Vagina (tissue), 2 donors: ENCODE results near the gene ITPR1.

Experiments
- POLR2A ChIP-seq, 2 donors: fragments of 450-650 bp; IDR thresholded peaks; one replicate each; pipeline ENCODE4 v1.6.1; 2017; ENCODE audit warnings: antibody characterized with exemption in 2 of 2, mild to moderate bottlenecking in 2 of 2, moderate library complexity in 2 of 2
- POLR2AphosphoS5 ChIP-seq, 2 donors: sonication (generic); formaldehyde crosslinking; IDR thresholded peaks; one replicate each; pipeline ENCODE4 v1.9.0; 2017; ENCODE audit warnings: antibody characterized with exemption in 2 of 2, mild to moderate bottlenecking in 2 of 2, low read depth in 1 of 2; ENCODE audit not compliant: insufficient read depth in 1 of 2
- TF ChIP-seq, protein P1 (sequence below), 3 experiments: fragments of 450-650 bp in 2 of 3; fragments of 200-600 bp in 1 of 3; sonication (generic) in 1 of 3; IDR thresholded peaks; one replicate each; pipeline ENCODE4 v1.5.1; 2017 to 2019; ENCODE audit warnings: antibody characterized with exemption in 3 of 3, mild to moderate bottlenecking in 2 of 3, moderate library complexity in 2 of 3

DNA sequence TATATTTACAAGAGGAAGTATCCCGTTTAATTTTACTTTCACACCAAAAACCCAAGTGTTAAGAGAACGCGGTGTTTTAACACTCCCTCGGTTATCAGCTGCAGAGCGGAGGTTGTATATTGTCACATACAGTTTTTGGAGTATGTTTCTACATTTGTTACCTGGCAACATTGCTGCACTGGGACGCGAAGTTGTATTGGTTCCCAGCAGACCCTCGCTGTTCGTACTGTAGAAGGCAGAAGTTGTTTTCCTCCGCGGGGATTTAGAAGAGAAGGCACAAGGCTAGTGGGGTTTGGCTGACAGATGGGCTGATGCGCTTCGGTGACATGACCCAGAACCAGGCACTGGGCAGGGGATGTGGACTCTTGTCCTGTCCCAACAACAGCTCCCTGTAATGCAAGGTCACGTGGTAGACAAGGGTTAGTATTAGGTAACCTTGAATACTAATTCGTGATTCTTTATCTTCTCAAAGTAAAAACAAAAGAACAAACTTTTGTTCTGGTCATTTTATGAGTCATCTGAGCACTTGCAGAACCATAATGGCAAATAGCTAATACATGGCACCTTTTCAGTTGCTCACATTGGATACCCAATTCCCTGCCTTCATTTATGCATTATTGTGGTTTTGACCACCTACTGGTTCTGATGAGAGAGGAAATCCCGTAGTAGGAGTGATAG, 255.7 kb downstream of the ITPR1 start:
- TF ChIP-seq POLR2AphosphoS5 (IDR thresholded peaks at IDR 0.05; ENCODE audit: insufficient read depth in 1 of 2, low read depth in 1 of 2), result no peak
- TF ChIP-seq, protein P1, sequence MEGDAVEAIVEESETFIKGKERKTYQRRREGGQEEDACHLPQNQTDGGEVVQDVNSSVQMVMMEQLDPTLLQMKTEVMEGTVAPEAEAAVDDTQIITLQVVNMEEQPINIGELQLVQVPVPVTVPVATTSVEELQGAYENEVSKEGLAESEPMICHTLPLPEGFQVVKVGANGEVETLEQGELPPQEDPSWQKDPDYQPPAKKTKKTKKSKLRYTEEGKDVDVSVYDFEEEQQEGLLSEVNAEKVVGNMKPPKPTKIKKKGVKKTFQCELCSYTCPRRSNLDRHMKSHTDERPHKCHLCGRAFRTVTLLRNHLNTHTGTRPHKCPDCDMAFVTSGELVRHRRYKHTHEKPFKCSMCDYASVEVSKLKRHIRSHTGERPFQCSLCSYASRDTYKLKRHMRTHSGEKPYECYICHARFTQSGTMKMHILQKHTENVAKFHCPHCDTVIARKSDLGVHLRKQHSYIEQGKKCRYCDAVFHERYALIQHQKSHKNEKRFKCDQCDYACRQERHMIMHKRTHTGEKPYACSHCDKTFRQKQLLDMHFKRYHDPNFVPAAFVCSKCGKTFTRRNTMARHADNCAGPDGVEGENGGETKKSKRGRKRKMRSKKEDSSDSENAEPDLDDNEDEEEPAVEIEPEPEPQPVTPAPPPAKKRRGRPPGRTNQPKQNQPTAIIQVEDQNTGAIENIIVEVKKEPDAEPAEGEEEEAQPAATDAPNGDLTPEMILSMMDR (IDR thresholded peaks at IDR 0.05), result no peak
- no peak for TF ChIP-seq POLR2A (IDR thresholded peaks at IDR 0.05)
